ENCODE measurements around the gene ANK3.

ANK3 gene

GRCh38 chr10:60334991-60335390, 54.7 kb downstream of the ANK3 start:
- in situ Hi-C loops (cut with MboI; ENCODE audit: low pct_unique_long_range_greater_than_20kb, low sequenced_read_pairs, unreplicated experiment): no loop called here
- TF ChIP-seq CTCF (IDR thresholded peaks at IDR 0.05; ENCODE audit: extremely low read depth, insufficient read depth, missing control alignments): no peak

DNA sequence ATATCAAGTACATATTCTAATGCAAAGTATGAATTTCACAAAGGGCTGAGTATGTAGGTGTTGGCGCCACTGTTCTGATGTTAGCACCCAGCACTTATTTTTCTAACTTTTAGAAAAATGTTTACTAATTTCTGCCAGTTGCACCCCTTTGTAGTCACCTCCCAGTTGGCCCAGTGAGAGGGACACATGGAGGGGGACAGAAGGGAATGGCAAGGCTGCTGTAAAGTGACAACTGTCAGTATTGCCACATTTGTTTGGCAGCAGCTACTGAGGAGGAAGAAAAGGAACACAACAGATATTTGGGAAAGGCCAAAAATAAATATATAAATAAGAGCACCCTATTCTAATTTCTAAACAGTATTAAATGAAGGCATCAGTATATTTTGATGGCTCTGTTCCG, 57.3 kb downstream of the ANK3 start:
- in situ Hi-C loops (cut with MboI; ENCODE audit: low pct_unique_long_range_greater_than_20kb, low sequenced_read_pairs, unreplicated experiment): no loop called here
- no peak for TF ChIP-seq CTCF (IDR thresholded peaks at IDR 0.05; ENCODE audit: extremely low read depth, insufficient read depth, missing control alignments)
- DNase-seq (ENCODE audit: low spot score): no peak

More at GRCh38 chr10:60334991-60335390, 54.7 kb downstream of the ANK3 start:
- no peak for DNase-seq (ENCODE audit: low spot score)

DNA sequence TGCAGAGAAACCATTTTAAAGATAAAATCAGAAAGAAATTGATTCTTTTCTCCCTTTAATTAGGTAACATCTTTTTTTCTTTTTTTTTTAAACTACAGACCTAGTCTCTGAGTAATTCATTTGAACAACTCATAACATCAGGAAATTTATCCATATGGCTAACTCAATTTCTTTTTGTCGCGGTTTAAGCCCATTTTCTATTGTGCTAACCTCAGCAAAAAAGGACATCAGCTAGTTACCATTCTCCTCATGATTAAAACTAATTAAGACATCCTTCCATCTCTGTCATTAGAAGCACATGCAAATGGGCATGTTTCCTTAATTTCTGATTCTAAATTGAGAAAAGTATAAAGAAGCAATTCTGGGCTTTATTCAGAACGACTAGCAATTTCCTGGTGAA, 57.8 kb downstream of the ANK3 start:
- no peak for DNase-seq (ENCODE audit: low spot score)
- TF ChIP-seq CTCF (IDR thresholded peaks at IDR 0.05; ENCODE audit: extremely low read depth, insufficient read depth, missing control alignments): no peak
- in situ Hi-C loops (cut with MboI; ENCODE audit: low pct_unique_long_range_greater_than_20kb, low sequenced_read_pairs, unreplicated experiment): no loop called here

DNA sequence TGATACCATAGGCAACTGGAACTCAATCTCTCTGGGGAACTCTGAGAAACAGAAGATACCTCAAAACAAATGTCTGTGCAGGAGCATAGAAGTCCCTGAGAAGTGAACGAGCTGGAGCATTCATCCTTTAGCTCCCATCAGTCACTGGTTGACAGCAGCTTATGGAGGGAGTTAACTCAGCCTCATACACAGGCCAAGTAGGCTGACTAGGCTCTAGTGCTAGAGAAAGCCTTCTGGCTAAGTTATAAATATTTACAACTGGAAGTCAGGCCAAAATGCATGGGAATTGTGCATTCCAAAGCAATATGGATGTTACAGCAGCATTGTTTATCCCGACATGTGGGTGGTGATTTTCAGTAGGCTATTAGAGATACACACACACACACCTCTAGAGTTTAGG, 66.5 kb downstream of the ANK3 start:
- no peak for TF ChIP-seq CTCF (IDR thresholded peaks at IDR 0.05; ENCODE audit: extremely low read depth, insufficient read depth, missing control alignments)
- DNase-seq (ENCODE audit: low spot score): no peak
- in situ Hi-C loops (cut with MboI; ENCODE audit: low pct_unique_long_range_greater_than_20kb, low sequenced_read_pairs, unreplicated experiment): no loop called here

- no peak for TF ChIP-seq CTCF (IDR thresholded peaks at IDR 0.05; ENCODE audit: extremely low read depth, insufficient read depth, missing control alignments)
- no peak for DNase-seq (ENCODE audit: low spot score)
- in situ Hi-C loops (cut with MboI; ENCODE audit: low pct_unique_long_range_greater_than_20kb, low sequenced_read_pairs, unreplicated experiment): no loop called here
Observed at GRCh38 chr10:60320666-60321065, 69.0 kb downstream of the ANK3 start.

GRCh38 chr10:60316029-60316428, 73.6 kb downstream of the ANK3 start:
- in situ Hi-C loops (cut with MboI; ENCODE audit: low pct_unique_long_range_greater_than_20kb, low sequenced_read_pairs, unreplicated experiment): no loop called here
- no peak for TF ChIP-seq CTCF (IDR thresholded peaks at IDR 0.05; ENCODE audit: extremely low read depth, insufficient read depth, missing control alignments)
- DNase-seq (ENCODE audit: low spot score): no peak

DNA sequence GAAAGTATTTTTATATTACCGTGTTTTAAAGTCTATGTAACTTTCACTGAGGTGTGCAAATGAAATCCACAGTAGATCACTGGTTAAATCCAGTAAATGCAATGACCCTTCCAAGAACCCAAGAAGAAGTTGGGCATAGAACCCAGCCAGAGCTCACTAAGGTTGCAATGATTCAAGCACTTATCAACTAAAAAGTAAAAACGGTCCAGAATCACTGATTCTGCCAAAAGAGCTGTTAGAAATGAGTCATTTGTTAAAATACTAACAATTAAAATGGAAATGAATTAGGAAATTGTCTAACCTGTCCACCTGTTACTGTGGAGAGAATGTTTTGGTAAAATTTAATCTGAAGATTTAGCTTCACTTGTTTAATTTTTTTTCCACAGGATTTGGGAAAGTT, 74.4 kb downstream of the ANK3 start:
- in situ Hi-C loops (cut with MboI; ENCODE audit: low pct_unique_long_range_greater_than_20kb, low sequenced_read_pairs, unreplicated experiment): no loop called here
- TF ChIP-seq CTCF (IDR thresholded peaks at IDR 0.05; ENCODE audit: extremely low read depth, insufficient read depth, missing control alignments): no peak
- no peak for DNase-seq (ENCODE audit: low spot score)

Data from GM13977 (cell line).